CD4-positive, alpha-beta T cell treated with Interleukin-1 beta for 1 hour (primary cell): ENCODE results near the gene GHRHR.

Source experiments
- DNase-seq, 2 donors: peaks; one replicate each; pipeline ENCODE4 v3.0.0-alpha.2; 2020 to 2022

GHRHR gene

DNA sequence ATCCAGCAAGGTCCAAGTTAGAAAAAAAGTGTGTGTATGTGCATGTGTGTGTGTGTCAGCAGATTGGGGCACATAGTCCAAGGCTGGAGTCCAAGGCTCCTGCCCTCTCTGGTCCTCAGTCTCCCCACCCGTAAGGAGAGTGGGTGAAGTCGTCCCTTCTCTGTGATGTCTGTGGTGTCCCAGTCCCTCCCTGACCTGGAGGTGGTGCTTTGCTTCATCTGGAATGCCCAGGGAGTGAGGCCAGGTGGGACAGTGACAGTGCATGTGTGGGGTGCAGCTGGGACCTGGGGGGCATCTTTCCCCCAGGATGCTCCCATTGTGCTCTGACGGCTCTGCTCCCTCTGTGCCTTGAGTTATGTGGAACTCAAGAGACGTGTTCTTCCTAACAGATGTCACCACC is 34.1 kb upstream of the GHRHR start:
- no peak for DNase-seq

DNA sequence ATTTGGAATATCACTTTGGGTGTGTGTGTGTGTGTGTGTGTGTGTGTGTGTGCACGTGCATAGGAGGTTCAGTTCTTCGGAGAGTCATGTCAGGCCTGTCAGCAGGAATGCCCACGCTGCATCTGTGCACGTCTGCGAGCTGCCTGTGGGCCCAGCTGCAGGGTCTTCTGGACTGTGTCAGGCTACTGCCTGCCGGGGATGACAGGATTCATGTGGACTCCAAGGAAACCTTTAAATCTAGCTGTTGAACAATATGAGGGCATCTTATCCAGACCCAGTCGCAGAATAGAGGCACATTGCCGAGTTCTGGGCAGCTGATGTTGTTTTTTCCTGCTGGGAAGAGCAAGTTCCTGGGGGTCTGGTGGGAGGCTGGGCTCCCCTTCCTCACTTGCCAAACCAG is 33.1 kb upstream of the GHRHR start:
- no peak for DNase-seq

- DNase-seq = no peak
Measured at GRCh38 chr7:30931161-30931928, 32.4 kb upstream of the GHRHR start.

DNA sequence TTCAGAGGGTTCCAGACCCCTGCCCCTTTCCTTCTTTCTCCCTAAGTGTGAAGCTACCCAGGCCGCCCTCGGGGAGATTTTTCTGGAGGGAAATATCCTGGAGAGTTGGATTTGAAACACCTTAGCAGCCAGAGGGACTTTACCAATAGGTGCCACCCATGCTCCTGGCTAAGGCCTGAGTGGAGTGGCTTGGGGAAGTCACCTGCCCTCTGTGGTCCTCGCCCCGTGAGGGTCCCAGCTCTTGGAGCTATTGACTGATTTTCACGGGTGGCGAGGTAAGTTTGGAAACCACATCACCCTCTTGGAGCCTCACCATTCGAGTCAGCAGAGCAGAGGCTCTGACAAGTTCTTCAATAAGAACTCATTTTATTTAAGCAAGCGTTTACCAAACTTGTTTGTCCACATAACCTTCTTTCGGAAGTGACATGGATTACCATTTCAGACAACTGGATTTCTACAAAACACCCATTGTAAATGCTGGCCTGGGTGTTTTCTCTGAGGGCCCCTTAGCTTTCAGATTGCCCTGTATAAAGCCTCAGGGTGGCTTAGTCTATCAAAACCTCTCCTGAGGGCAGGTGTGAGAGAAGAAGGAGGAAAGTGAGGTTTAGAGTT is 31.7 kb upstream of the GHRHR start:
- DNase-seq = no peak

DNA sequence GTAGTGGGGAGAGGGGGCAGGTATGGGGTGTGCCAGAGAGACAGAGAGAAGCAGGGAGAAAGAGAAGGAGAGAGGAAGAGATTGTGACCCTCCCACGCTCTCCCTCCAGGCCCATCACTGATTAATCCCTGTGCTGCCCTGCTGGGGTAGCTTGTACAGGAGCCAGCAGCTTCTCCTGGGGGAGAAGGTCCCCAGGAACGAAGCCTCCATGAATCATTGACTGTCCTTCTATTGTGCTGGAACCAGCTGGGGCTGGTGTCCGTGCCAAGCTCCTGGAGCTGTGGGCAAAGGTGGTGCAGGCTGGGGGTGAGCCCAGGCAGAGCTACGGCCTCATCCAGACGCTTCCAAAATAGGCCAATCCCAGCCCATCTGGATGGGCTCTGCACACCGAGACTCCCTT is 31.2 kb upstream of the GHRHR start:
- no peak for DNase-seq

GRCh38 chr7:30933124-30933974 is 30.4 kb upstream of the GHRHR start:
- no peak for DNase-seq

DNA sequence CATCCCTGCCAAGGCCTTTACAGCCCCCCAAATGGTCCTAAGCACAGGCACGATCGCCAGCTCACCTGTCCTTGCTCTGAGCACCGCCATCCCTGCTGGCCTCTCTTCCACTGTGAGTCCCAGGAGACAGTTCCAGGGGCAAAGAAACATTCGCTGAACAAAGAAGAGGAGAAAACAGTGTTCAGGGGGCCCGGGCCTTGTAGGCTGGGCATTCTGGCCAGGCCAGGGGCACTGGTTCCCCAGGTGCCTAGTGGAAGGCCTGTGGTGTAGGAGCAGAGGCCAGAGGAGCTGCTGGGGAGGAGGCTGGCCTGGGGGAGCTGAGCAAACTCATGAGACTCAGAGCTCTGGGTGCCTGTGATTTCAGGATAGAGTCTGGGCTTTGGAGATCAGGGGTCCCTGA is 29.5 kb upstream of the GHRHR start:
- no peak for DNase-seq

DNA sequence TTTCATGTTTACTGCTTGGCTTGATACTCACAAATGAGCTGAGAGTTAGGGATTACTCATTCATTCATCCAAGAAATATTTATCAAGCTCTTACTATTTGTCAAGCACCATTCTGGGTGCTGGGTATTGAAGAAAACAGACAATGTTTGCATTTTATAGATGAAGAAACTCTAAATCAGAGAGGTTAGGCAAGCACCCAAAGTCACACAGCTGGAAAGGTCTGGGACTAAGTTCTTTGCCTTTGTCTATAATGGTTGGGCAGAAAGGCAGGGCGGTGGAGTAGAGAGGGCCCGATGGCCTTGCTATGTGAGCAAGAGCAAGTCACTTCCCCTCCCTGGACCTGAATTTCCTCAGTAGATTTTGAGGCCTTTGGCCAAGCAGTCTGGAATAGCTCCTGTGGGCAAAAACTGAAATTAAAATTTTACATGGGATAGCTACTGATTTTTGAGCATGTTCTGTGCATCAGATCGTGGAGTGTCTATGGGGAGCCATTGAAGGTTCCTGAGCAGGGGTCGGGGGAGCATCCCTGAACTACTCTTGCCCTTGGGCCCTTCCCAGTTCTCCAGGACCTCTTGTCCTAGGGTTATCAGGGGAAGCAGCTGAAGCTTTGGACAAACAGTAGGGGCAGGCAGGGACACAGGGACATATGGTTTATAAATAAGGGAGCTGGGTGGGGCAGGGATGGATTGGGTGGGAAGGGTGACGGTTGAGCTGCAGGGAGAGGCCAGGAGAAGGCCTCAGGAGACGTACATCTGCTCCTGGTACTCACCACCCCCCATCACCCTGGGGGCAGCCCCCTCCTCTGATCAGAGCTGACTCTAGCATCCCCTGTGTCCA is 28.8 kb upstream of the GHRHR start:
- no peak for DNase-seq

DNA sequence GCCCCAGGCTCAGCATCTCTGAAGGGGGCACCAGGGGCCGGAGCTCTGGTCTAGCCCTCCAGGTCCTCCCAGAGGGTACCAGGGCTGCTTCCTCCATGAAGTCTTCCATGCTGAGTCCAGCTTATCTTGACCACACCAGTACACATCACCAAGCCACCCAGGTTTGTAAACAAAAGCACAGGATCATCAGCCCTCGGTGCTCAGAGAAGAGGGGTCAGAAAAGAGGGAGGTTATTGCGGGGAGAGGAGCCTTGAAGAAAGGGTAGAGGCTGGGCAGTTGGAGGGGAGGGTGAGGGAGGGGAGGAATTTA is 28.2 kb upstream of the GHRHR start:
- no peak for DNase-seq

GRCh38 chr7:30936650-30937245 is 27.0 kb upstream of the GHRHR start:
- DNase-seq = no peak

DNA sequence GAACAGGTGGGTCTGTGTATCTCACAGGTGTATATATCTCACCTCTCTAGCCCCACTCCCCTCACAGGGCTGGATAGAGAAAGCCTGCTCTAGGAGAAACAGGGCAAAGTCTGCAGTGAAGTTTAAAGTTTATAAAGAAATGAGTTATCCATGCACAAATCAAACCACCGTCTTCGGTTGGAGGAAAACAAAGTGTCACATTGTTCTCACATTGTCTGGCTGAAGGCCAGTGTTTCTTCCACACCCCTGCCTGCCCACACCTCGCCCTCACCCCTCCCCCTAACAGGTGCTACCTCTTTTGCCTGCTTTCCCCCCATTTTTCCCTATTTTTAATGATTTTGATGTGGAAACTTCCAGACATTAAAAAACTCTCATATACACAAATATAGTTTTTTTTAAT is 26.3 kb upstream of the GHRHR start:
- no peak for DNase-seq

- DNase-seq = peak; percentile 32 to 48
Measured at GRCh38 chr7:30938435-30939316, 25.1 kb upstream of the GHRHR start.

GRCh38 chr7:30941582-30942323 is 22.0 kb upstream of the GHRHR start:
- DNase-seq = no peak

GRCh38 chr7:30950197-30950596 is 13.6 kb upstream of the GHRHR start:
- no peak for DNase-seq

DNA sequence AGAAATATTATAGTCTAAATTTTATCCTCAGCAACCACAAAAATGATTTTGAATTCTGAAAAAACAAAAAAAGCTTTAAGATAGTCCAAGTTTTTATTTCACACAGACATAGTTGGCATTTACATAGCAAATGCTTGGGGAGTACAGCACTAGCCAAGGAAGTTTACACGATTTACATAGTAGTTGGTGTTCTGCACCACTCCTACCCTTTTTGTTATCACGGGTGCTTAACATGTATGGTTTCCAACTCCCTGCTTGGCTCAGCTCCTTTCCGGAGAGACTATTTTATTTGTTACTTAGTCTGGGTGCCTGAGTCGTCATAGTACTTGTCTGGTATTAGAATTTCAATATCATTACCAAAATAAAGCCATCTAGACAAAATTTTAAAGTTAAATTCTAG is 8.8 kb upstream of the GHRHR start:
- no peak for DNase-seq

GRCh38 chr7:30956704-30957103 is 7.0 kb upstream of the GHRHR start:
- no peak for DNase-seq

DNA sequence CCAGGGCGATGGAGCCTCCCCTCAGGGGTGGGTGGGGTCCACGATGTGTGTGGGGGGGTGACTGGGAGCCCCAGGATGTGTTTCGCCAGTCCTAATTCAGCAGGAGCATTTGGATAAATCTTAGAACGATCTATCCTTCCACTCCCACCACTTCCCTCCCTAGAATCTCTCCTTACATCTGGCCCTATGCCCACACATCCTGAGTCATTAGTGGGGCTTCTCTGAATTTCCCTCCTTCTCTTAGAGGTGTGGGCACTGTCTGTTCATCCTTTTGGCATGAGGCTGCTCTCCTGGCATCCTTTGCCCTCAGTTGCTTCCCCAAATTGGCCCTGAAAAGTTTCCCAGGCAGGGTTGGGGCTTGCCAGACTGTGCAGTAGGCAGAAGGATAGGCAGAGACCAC is 1.6 kb downstream of the GHRHR start:
- no peak for DNase-seq

- DNase-seq = no peak
Measured at GRCh38 chr7:30965883-30966282, 2.1 kb downstream of the GHRHR start.

DNA sequence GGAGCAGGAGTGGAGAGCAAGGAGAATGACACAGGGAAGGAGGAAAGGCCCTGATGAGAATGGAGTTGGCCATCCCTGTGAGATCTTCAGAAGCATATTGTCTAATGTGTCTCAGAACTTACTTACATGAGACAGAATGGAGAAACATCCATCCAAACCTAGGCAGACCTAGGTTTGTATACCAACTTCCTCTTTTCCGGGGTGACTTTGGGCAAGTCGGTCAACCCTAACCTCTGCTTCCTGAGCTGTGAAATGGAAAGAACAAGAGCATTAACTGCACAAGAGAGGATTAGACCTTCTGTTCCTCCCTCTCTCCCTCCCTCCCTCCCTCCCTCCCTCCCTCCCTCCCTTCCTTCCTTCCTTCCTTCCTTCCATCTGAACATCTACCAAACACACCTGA is 4.5 kb downstream of the GHRHR start:
- DNase-seq = no peak

- DNase-seq = no peak
Measured at GRCh38 chr7:30968747-30969603, 5.2 kb downstream of the GHRHR start.
